Measurements from ENCODE around the gene FAM135A. TPM values are rescaled to one million over a fixed set of nuclear protein-coding genes. Genes with fewer than 3 reads are reported as not detected.
A peak's percentile ranks its signal among the peaks of the same experiment; 100 is the strongest.
"Not testable (repeated sequence)": the region's sequence is repeated elsewhere in the genome, so short reads cannot be mapped to it uniquely, and the experiment has no call there.

FAM135A gene
- total RNA-seq, 1 donor = 18.6 TPM

DNA sequence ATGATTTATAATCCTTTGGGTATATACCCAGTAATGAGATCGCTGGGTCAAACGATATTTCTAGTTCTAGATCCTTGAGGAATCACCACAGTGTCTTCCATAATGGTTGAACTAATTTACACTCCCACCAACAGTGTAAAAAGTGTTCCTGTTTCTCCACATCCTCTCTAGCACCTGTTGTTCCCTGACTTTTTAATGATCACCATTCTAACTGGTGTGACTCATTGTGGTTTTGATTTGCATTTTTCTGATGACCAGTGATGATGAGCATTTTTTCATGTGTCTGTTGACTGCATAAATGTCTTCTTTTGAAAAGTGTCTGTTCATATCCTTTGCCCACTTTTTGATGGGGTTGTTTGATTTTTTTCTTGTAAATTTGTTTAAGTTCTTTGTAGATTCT is 40.6 kb downstream of the FAM135A start:
- not testable (repeated sequence) for DNase-seq (ENCODE audit: low read depth in 2 of 3, low spot score in 2 of 3)

DNA sequence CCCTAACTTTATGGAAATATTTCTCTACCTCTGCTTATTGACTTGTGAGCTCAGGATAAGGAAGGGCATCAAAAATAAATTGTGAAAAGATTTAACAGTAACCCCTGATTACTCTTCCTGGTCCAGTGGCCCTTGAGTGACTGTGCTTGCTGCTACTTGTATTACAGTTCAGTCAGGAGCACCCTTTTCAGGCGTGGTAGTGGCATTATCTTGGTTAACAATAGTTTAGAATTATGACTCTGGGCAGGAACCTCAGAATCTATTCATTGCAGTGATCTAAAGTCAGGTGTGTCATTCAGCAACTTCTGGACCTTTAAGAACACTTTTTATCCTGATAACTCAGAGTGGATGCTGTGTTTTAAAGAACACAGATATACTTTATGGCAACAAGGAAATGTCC is 43.4 kb downstream of the FAM135A start:
- DNase-seq (ENCODE audit: low read depth in 2 of 3, low spot score in 2 of 3) = no peak

DNA sequence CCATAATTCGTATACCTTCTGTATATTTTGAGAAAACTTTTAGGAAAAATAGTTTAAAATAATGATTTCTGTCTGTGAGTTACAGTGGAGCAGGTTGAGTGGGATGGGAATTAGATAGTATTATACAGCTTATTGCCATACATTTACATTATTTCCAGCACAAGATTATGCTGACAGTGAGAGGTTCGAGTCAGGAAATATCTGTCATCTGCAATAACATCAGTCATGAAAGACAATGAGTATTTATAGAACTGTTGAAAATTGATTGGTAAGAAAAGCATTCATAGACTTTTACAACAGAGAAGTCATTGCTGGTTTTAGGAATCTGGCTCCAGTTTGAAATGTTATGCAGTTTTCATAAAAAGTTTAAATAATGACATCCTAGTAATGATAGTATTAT is 45.9 kb downstream of the FAM135A start:
- DNase-seq (ENCODE audit: low read depth in 2 of 3, low spot score in 2 of 3) = no peak

DNA sequence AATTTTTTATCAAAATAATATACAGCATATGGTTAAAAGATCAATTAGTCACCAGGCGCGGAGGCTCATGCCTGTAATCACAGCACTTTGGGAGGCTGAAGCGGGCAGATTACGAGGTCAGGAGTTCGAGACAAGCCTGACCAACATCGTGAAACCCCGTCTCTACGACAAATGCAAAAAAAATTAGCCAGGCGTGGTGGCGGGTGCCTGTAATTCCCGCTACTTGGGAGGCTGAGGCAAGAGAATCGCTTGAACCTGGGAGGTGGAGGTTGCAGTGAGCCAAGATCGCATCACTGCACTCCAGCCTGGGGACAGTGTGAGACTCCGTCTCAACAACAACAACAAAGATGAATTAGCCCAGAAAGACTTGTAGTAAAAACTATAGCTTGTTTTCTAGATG is 46.4 kb downstream of the FAM135A start:
- DNase-seq (ENCODE audit: low read depth in 2 of 3, low spot score in 2 of 3) = not testable (repeated sequence)

DNA sequence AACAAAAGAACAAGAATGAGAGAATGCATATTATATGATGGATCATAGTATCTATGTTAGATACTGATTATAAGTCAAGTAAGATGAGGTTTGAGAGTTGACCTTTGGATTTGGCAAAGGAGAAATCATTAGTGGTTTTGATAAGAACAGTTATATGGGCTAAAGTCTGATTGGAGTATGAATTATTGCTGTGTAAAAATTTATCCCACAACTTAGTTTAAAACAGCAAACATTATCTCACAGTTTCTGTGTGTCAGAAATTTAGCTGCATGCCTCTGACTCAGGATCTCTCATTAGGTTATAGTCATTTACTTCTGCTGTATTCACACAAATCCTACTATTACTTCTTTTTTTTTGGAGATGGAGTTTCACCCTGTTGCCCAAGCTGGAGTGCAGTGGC is 56.7 kb downstream of the FAM135A start:
- no peak for DNase-seq (ENCODE audit: low read depth in 2 of 3, low spot score in 2 of 3)

DNA sequence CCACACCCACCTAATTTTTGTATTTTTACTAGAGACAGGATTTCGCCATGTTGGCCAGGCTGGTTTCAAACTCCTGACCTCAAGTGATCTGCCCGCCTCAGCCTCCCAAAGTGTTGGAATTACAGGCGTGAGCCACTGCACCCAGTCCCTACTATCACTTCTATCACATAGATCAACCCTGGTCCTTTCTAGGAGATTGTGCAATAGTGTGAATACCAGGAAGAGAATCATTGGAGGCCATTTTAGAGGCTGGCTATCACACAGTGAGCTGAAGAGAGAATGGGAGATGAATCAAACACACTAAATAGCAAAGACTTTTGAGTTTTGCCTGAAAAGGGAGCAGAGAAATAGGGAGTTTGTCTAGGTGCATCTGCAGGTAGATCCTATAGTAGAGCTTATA is 57.2 kb downstream of the FAM135A start:
- not testable (repeated sequence) for DNase-seq (ENCODE audit: low read depth in 2 of 3, low spot score in 2 of 3)

DNA sequence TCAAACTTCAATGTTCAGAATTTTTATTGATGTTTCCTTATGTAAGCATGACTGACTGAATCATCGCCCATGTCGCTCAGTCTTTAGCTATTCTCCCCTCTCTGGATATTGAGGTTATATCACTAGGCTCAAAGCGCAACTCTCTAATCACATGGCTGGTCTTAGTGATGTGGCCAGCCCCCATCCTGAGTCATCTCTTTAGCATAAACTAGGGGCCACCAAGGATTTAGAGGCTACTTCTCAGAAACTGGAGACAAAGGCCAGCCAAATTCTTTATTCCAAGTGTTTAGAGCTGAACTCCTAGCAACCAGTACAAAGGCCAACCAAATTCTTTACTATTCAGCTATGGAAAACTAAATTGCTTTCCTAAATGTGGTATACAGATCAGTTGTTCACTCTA is 61.4 kb downstream of the FAM135A start:
- no peak for DNase-seq (ENCODE audit: low read depth in 2 of 3, low spot score in 2 of 3)

DNA sequence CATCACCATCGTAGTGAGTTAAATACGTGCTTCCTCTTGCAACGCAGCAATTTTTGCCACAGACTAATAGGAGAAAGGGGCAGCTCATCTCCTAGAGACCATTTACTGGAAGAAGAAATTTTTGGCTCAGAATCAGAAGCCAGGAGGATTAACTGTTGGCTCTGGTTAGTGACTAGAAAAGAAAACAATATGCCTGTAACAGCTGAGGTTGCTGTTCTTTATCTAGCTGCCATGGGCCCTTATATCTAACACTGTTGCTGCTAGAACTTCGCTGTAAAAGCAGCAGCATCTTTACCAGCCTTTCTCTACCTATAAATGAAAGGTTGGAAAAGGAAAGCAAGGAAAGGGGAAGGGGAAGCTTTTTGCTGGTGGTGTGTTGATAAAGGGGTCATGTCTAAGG is 65.9 kb downstream of the FAM135A start:
- DNase-seq (ENCODE audit: low read depth in 2 of 3, low spot score in 2 of 3) = no peak

DNA sequence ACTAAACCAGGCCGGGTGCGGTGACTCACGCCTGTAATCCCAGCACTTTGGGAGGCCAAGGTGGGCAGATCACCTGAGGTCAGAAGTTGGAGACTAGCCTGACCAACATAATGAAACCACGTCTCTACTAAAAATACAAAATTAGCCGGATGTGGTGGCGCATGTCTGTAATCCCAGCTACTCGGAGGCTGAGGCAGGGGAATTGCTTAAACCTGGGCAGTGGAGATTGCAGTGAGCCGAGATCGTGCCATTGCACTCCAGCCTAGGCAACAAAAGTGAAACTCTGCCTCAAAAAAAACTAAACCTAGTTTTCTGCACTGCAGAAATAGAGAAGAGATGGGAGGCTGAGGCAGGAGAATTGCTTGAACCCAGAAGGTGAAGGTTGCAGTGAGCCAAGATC is 73.3 kb downstream of the FAM135A start:
- DNase-seq (ENCODE audit: low read depth in 2 of 3, low spot score in 2 of 3) = not testable (repeated sequence)

DNA sequence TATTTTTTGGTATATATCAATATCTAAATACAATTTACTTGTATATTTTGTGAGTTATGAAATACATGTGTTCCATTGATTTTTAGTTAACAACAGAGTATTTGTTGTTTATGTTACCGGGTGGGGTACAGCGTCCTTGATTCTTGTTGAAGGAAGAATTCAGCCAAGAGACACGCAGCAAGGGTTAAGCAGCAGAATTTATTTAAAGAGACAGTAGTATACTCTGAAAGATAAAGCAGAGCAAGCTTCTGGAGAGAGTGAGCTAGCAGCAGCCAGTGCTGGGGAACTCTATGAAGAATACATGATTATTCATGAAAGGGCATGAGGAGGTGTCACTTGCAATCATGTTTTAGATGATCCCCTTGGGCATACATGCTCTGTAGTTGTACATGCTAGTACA is 76.1 kb downstream of the FAM135A start:
- DNase-seq (ENCODE audit: low read depth in 2 of 3, low spot score in 2 of 3) = no peak

DNA sequence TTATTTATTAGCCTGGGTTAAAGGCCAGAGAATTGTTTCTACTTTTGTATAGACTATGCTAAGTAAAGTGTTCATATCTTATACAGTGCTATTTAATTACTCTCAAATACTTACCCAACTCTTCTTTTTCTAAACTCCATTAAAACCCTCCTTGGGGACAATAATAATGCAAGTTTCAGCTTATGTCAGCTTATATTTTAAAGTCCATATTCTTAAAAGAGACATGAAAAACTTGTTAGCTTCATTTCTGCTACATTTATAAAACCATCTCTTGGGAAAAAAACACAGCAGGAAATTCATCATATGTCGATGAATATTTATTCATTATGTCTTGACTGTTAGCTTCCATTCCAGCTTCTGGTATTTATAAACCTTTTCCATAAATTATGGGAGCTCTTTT is 81.5 kb downstream of the FAM135A start:
- no peak for DNase-seq (ENCODE audit: low read depth in 2 of 3, low spot score in 2 of 3)

DNA sequence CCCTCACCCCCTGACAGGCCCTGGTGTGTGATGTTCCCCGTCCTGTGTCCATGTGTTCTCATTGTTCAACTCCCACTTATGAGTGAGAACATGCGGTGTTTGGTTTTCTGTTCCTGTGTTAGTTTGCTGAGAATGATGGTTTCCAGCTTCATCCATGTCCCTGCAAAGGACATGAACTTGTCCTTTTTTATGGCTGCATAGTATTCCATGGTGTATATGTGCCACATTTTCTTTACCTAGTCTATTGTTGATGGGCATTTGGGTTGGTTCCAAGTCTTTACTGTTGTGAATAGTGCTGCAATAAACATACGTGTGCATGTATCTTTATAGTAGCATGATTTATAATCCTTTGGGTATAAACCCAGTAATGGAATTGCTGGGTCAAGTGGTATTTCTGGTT is 82.5 kb downstream of the FAM135A start:
- DNase-seq (ENCODE audit: low read depth in 2 of 3, low spot score in 2 of 3) = not testable (repeated sequence)

DNA sequence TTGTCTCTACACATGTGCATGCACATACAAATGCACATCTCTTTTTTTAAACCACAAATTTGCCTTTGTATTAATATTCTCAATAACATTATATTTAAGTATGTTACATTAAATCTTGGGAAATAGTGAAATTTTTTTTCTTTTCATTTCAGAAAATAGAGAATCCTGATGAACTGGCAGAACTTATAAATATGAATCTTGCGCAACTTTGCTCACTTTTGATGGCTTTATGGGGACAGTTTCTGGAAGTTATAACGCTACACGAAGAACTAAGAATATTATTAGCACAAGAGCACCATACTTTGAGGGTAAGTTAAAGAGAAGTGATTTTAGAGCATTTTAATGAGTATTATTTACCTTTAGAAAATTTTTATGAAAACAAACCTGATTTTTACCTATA is 89.2 kb downstream of the FAM135A start:
- no peak for DNase-seq (ENCODE audit: low read depth in 2 of 3, low spot score in 2 of 3)

DNA sequence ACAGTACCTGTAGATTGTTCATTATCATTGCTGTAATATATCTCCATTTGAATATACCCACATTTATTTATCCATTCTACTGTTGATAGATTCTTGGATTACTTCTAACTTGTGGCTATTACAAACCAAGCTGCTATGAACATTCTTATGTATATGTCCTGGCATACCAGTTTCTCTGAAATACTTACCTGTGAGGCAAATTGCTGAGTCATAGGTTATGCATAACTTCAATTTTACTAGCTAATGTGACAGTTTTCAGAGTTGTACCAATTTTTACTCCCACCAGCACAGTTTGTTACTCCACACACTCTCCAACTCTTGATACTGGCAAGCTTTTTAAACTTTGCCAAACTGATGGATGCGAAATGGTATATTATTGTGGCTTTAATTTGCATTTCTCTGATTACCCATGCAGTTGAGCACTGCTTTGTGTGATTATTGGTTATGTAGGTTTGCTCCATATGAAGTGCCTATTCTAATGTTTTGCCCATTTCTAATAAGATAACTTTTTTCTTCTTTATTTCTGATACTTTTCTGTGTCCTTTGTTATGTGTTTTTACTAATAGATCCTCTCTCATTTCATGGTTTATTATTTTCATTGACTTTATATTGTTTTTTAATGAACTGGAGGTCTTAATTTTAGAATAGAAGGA is 90.6 kb downstream of the FAM135A start:
- DNase-seq (ENCODE audit: low read depth in 2 of 3, low spot score in 2 of 3) = no peak

DNA sequence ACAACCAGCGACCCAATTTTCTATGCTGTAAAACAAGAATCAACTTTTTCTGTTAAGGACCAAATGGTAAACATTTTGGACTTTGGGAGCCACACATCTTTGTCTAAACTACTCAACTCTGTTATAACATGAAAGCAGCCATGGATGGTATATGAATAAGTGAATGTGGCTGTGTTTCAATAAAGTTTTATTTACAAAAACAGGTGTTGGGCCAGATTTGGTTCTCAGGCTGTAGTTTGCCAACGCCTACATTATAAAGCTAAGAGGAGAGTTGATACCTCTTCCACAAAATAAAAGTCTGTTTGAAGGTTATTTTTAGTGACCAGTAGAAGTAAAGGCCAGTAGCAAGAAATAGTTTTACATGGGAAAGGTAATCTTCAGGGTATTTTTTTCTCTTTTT is 93.0 kb downstream of the FAM135A start:
- DNase-seq (ENCODE audit: low read depth in 2 of 3, low spot score in 2 of 3) = no peak

DNA sequence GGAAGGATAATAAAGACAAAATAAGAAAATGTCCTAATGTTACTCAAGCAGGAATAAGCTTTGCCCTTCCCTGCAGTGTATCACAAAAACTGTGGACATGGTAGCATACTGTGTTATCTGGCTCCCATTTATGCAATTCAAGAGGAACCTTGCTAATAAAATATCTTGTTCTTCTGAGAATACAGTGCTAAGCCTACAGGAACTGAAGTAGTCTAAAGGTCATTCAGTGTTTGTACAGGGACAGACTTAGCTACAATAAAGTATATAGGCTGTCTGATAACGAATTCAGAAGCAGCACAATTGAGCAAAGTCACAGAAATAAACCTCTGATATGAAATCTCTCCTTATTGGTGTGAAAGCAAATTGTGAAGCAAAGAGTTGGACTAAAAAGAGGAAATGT is 93.9 kb downstream of the FAM135A start:
- no peak for DNase-seq (ENCODE audit: low read depth in 2 of 3, low spot score in 2 of 3)

DNA sequence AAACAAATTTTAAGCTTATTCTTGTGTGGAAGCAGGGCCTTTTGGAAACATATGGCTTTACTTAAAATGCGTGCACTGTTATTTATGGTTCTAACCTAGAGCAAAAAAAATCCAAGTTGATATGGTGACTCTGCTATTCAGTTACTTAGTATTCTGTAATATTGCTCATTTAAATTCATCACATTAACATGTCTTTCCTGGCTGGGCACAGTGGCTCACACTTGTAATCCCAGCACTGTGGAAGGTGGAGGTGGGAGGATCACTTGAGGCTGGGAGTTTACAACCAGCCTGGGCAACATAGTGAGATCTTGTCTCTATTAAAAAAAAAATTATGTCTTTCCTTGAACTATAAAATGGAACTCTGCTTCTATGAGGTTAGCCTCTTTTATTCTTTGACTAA is 95.6 kb downstream of the FAM135A start:
- DNase-seq (ENCODE audit: low read depth in 2 of 3, low spot score in 2 of 3) = no peak

DNA sequence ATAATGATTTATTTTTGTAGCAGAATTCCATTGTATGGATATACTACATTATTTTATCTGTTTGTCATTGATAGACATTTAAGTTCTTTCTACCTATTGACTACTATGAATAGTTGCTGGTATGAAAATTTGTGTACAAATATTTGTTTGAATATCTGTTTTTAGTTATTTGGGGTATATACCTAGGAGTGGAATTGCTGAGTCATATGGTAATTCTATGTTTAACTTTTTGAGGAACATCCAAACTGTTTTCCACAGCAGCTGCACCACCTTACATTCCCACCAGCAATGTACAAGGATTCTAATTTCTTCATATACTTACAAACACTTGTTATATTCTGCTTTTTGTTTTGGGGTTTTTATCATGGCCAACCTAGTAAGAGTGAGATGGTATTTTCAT is 97.3 kb downstream of the FAM135A start:
- no peak for DNase-seq (ENCODE audit: low read depth in 2 of 3, low spot score in 2 of 3)

DNA sequence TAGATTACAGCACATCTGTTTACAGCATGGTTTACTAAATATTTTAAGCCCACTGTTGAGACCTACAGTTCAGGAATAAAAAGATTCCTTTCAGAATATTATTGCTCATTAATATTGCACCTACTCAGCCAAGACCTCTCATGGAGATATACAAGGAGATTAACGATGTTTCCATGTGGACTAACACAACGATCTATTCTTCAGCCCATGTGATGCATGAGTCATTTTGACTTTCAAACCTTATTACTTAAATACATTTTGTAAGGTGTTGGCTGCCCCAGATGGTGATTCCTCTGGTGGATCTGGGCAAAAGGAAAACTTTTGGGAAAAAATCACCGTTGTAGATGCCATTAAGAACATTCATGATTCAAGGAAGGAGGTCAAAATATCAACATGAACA is 105.4 kb downstream of the FAM135A start:
- no peak for DNase-seq (ENCODE audit: low read depth in 2 of 3, low spot score in 2 of 3)

DNA sequence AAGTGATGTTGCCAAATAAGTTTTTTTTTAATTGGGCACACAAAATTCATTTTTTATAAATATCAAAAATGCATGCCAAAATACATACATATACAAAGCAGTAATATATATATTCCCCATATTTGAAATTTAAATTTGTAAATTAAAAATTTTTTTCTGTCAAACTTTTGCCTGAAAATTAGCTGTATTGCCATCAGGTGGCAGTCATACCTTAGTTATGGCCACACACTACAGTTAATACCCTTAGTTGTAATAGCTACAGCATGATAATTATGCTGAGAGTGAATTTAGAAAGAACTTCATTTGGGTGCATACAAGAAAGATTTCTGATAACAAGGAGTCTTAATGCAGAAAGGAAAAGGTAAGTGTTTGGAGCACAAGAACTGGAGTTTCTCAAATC is 107.3 kb downstream of the FAM135A start:
- DNase-seq (ENCODE audit: low read depth in 2 of 3, low spot score in 2 of 3) = peak in 2 of 3 donors; percentile 15 to 49

DNA sequence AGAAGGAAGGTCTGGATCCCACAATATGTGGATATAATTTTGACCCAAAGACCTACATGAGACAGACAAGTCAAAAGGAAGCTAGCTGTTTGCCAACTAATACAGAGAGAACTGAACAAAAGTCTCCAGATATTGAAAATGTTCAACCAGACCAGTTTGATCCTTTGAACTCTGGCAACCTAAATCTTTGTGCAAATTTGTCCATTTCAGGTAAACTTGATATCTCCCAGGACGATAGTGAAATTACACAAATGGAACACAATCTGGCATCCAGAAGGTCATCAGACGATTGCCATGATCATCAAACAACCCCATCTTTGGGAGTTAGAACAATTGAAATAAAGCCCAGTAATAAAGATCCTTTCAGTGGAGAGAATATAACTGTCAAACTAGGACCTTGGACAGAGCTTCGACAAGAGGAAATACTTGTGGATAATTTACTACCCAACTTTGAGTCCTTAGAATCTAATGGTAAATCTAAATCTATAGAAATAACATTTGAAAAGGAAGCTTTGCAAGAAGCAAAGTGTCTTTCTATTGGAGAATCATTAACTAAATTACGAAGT is 111.5 kb downstream of the FAM135A start:
- DNase-seq (ENCODE audit: low read depth in 2 of 3, low spot score in 2 of 3) = no peak

DNA sequence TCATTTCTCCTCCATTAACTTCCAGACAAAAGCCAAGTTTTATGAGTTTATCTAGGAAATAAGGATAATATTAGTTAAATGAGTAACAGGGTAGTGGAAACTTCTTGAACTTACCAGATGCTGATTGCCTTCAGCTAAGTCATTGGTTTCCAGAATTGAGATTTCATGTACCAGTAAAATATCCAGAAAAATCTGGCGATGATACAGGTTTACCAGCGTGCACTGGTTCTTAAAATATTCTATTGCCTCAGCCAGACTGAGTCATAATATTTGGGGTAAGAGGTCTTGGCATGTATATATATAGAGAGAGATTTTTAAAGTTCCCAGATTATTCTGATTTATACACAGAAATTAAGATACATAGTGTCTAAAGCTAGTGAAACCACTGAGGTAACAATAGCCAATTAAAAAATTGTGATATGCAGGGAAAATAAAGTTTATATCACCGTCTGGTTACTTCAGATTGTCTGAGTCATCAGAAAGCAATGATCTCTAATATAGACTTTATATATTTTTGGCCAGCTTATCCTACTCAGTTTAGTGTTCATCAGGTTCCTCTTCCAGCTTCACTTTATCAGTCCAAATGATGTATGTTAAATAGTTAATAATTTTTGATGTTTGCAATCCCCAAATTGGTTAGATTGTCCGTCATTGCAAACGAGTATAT is 113.9 kb downstream of the FAM135A start:
- DNase-seq (ENCODE audit: low read depth in 2 of 3, low spot score in 2 of 3) = no peak
